ENCODE results near the gene RIPK3. TPM values are rescaled to one million over a fixed set of nuclear protein-coding genes. Genes with fewer than 3 reads are reported as not detected.

Gene RIPK3
- total RNA-seq, 1 experiment from 2014 or later = 0.35 TPM

- Histone ChIP-seq H3K9ac (ENCODE audit: extremely low read depth, insufficient read length, low read length) (no peak overlapping the region), H3K4ac (ENCODE audit: low read depth, low read length) (no peak overlapping the region), H3T11ph (ENCODE audit: low read length) (no peak overlapping the region), H3K79me2 (ENCODE audit: insufficient read depth, low read length) (no peaks in the 10 kb centered on the region), H4K20me1 (ENCODE audit: control insufficient read depth, insufficient read depth, insufficient read length) (no peaks in the 10 kb centered on the region), H4K8ac (replicated peaks; ENCODE audit: insufficient read length, low read depth, low read length) (no peak overlapping the region), H3K27me3 (ENCODE audit: insufficient read depth, low read length) (peaks cover 13% of the 10 kb centered on the region), H2AK5ac (ENCODE audit: insufficient read length, low read length) (no peak overlapping the region), H3K9me3 (ENCODE audit: control insufficient read depth, low read depth, low read length) (no peaks in the 10 kb centered on the region), H3K27ac (ENCODE audit: insufficient read length, low read depth, low read length) (no peak overlapping the region), H3K23ac (ENCODE audit: insufficient read length, low read depth, low read length) (no peak overlapping the region), H2BK12ac (ENCODE audit: insufficient read length, low read depth, low read length) (no peak overlapping the region), H4K91ac (ENCODE audit: insufficient read length, low read depth, low read length) (no peak overlapping the region), H2BK15ac (ENCODE audit: low read depth, low read length) (no peak overlapping the region), H3K56ac (ENCODE audit: insufficient read length, low read depth, low read length) (no peak overlapping the region), H4K5ac (ENCODE audit: insufficient read length, low read depth, low read length) (no peak overlapping the region), H3K23me2 (ENCODE audit: insufficient read length, low read depth, low read length, poor library complexity, severe bottlenecking) (peaks cover 10% of the 10 kb centered on the region), H3K18ac (ENCODE audit: insufficient read length, low read depth, low read length) (no peak overlapping the region), H2BK5ac (ENCODE audit: insufficient read length, low read length) (no peak overlapping the region), H2BK20ac (ENCODE audit: low read depth, low read length, poor library complexity, severe bottlenecking) (no peak overlapping the region), H2AFZ (ENCODE audit: low read length) (no peak overlapping the region), H3K4me1 (ENCODE audit: insufficient read depth, low read length) (no peaks in the 10 kb centered on the region), H3K4me2 (ENCODE audit: insufficient read depth, insufficient read length, low read length) (no peak overlapping the region), H3K14ac (ENCODE audit: insufficient read depth, low read length) (no peak overlapping the region), H3K79me1 (ENCODE audit: insufficient read depth, low read depth, low read length, poor library complexity, severe bottlenecking) (no peaks in the 10 kb centered on the region), H2BK120ac (ENCODE audit: low read depth, low read length, poor library complexity, severe bottlenecking) (no peak overlapping the region)
- peaks cover 12 to 14% of the 10 kb centered on the region in 2 experiments for H3K4me1 Mint-ChIP-seq
- H3K36me3 Mint-ChIP-seq (ENCODE audit: insufficient read depth in 1 of 3, low read depth in 3 of 3) = no peaks in the 10 kb centered on the region; a peak in 1 of 7 replicates
- H3K27ac Mint-ChIP-seq = no peak overlapping the region
- peaks cover 79% of the 10 kb centered on the region for H3K27me3 Mint-ChIP-seq (ENCODE audit: low read depth)
- H3K9me3 Mint-ChIP-seq = peaks cover 0 to 1% of the 10 kb centered on the region in 2 experiments; a peak in 4 of 5 replicates
- no CpG with 5 or more reads among the region's 12 CpGs for WGBS (ENCODE audit: extremely low coverage, insufficient read length, low lambda C conversion rate)
- DNase-seq = no peak
- H3K4me3 Mint-ChIP-seq = no peak overlapping the region; a peak in 1 of 5 replicates
- TF ChIP-seq, protein P1, sequence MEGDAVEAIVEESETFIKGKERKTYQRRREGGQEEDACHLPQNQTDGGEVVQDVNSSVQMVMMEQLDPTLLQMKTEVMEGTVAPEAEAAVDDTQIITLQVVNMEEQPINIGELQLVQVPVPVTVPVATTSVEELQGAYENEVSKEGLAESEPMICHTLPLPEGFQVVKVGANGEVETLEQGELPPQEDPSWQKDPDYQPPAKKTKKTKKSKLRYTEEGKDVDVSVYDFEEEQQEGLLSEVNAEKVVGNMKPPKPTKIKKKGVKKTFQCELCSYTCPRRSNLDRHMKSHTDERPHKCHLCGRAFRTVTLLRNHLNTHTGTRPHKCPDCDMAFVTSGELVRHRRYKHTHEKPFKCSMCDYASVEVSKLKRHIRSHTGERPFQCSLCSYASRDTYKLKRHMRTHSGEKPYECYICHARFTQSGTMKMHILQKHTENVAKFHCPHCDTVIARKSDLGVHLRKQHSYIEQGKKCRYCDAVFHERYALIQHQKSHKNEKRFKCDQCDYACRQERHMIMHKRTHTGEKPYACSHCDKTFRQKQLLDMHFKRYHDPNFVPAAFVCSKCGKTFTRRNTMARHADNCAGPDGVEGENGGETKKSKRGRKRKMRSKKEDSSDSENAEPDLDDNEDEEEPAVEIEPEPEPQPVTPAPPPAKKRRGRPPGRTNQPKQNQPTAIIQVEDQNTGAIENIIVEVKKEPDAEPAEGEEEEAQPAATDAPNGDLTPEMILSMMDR (conservative IDR thresholded peaks at IDR 0.05) = no peak
Measured at GRCh38 chr14:24329073-24329663, 10.6 kb downstream of the RIPK3 start.
